IPS-15b (cell line): ENCODE results near the gene ITPR2.

Source experiments
- H3K27me3 ChIP-seq: one replicate; pipeline ENCODE4 v1.6.1; 2013; ENCODE audit warnings: low read length; ENCODE audit not compliant: control insufficient read depth, insufficient read depth
- H3K36me3 ChIP-seq: one replicate; pipeline ENCODE4 v1.6.1; 2013; ENCODE audit warnings: low read length; ENCODE audit not compliant: control insufficient read depth, insufficient read depth
- H3K4me1 ChIP-seq: one replicate; pipeline ENCODE4 v1.6.1; 2013; ENCODE audit warnings: mild to moderate bottlenecking, low read length; ENCODE audit not compliant: control insufficient read depth, insufficient read depth
- H3K4me3 ChIP-seq: one replicate; pipeline ENCODE4 v1.5.1; 2013; ENCODE audit warnings: low read depth, low read length
- H3K9ac ChIP-seq: one replicate; pipeline ENCODE4 v1.6.1; 2013; ENCODE audit warnings: low read depth, mild to moderate bottlenecking, low read length
- H3K9me3 ChIP-seq: one replicate; pipeline ENCODE4 v1.6.1; 2013; ENCODE audit warnings: mild to moderate bottlenecking, low read length; ENCODE audit not compliant: control insufficient read depth, insufficient read depth

The ITPR2 gene

GRCh38 chr12:26290565-26290964 is 542.4 kb downstream of the ITPR2 start:
- H3K9ac ChIP-seq = no peak overlapping the region
- H3K27me3 ChIP-seq = no peaks in the 10 kb centered on the region
- no peak overlapping the region for H3K4me3 ChIP-seq

GRCh38 chr12:26287671-26288381 is 545.2 kb downstream of the ITPR2 start:
- no peaks in the 10 kb centered on the region for H3K9me3 ChIP-seq
- H3K4me3 ChIP-seq = no peak overlapping the region
- no peaks in the 10 kb centered on the region for H3K27me3 ChIP-seq
- no peak overlapping the region for H3K9ac ChIP-seq
- no peaks in the 10 kb centered on the region for H3K36me3 ChIP-seq
- H3K4me1 ChIP-seq = no peaks in the 10 kb centered on the region

More at GRCh38 chr12:26290565-26290964, 542.4 kb downstream of the ITPR2 start:
- H3K4me1 ChIP-seq = no peaks in the 10 kb centered on the region
- H3K36me3 ChIP-seq = no peaks in the 10 kb centered on the region
- no peaks in the 10 kb centered on the region for H3K9me3 ChIP-seq
